Fibroblast of villous mesenchyme (primary cell): ENCODE data around the gene VSIR. TPM values are rescaled to one million over a fixed set of nuclear protein-coding genes. Genes with fewer than 3 reads are reported as not detected.
A peak's percentile ranks its signal among the peaks of the same experiment; 100 is the strongest.

Source experiments
- DNase-seq: peaks from one replicate; pipeline ENCODE4 v3.0.0-alpha.2; 2010; ENCODE audit warnings: low read depth
- H3K4me3 ChIP-seq: 2 replicates; pipeline ENCODE4 v1.5.1; 2011; ENCODE audit warnings: low read depth, mild to moderate bottlenecking, low read length
- total RNA-seq: library from RNA; depleted of rRNA; stranded (reverse); fragments of >200 nt; gene quantifications from 2 replicates; pipeline ENCODE4 v1.2.3, GENCODE V29; 2012
- TF ChIP-seq, protein P1 (sequence below): IDR thresholded peaks from 2 replicates; pipeline ENCODE4 v1.5.1; 2012; ENCODE audit warnings: low read depth, mild to moderate bottlenecking, low read length; ENCODE audit not compliant: insufficient read depth

The VSIR gene
- total RNA-seq, 1 donor = 57.4 TPM

DNA sequence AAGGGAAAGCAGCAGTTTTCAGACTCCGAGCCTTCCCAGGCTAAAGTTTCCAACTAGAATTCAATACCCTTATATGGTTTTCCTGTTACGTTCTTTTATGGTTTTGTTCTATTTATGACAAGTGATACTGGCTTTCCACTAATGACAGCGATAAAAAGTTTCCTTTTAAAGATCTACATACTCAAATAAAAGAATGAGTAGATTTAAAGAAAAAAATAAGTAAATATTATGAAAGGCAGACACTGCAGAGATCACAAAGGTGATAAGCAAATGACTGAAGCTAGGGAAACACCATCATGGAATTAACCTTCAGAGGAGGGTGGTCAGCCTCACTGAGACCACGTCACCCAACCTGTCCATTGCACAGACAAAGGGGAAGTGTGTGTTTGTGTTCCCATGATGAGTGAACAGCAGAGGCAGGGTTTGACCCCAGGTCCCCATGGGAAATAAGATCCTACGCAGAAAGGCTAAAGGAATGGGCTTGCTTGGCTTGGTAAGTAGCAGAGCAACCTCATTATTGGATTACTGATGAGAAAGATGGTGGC lies 4.0 kb downstream of the VSIR start:
- peak; percentile 72 for DNase-seq
- TF ChIP-seq, protein P1, sequence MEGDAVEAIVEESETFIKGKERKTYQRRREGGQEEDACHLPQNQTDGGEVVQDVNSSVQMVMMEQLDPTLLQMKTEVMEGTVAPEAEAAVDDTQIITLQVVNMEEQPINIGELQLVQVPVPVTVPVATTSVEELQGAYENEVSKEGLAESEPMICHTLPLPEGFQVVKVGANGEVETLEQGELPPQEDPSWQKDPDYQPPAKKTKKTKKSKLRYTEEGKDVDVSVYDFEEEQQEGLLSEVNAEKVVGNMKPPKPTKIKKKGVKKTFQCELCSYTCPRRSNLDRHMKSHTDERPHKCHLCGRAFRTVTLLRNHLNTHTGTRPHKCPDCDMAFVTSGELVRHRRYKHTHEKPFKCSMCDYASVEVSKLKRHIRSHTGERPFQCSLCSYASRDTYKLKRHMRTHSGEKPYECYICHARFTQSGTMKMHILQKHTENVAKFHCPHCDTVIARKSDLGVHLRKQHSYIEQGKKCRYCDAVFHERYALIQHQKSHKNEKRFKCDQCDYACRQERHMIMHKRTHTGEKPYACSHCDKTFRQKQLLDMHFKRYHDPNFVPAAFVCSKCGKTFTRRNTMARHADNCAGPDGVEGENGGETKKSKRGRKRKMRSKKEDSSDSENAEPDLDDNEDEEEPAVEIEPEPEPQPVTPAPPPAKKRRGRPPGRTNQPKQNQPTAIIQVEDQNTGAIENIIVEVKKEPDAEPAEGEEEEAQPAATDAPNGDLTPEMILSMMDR = no peak
- peak overlapping the region; percentile 44 for H3K4me3 ChIP-seq

DNA sequence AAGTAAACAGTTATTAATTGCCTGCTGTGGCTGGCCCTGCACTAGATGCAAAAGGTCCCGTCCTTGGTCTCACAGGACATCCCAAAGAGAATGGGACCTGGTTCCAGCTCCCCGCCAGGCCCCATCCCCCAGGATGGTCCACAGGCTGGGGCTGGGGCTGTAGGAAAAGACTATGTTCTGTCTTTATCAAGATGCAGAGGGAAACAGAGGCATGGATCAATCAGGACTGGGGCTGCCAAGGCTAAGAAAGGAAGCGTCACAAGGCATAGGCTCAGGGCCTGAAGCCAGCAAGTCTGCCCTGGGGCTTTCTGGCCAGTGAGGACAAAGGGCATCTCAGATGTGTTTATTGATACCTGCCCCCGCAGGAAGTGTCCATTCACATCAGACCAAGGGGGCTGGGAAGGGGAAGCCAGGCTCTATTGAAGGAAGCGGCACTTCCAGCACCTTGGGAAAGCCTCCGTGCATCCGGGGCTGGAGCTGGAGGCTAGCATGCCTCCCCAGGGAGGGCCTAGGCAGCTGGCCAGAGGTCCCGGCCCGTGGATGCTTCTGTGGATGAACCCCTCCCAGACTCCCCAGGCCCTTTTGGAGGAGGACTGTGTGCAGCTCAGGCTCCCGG lies 5.8 kb downstream of the VSIR start:
- peak; percentile 55 for DNase-seq
- no peak overlapping the region for H3K4me3 ChIP-seq
- TF ChIP-seq, protein P1 = no peak

DNA sequence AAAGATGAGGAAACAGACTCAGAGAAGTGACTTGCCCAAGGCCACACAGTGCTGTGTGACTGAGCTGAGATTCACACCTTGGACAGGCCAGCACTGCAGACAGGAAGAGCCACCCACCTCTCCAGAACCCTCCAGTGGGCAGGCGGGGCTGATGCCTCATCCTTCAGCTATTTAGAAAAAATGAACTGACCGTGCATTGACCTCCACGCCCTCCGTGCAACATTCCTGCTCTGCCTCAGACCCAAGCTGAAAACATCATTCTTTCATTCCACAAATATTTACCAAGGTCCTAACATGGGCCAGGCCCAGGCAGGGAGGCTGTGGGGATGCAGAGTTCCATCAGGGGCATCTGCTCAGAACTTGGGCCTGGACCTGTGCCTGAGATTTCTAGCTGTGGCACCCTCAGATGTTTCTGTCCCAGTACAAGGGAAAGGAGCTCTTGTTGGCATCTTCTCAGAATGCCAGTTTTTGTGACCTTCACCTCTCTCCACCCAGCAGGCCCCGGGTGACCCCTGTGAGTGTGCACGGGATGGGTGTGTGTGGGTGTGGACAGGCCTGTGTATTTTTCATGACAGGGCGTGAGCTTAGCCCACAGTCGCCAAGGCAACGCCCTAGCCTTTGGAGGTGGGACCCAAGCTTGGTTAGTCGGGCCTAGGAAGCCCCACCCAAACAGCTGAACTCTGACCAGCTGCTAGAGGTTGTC lies 6.5 kb downstream of the VSIR start:
- DNase-seq = peak; percentile 94
- TF ChIP-seq, protein P1 = no peak
- H3K4me3 ChIP-seq = no peak overlapping the region

DNA sequence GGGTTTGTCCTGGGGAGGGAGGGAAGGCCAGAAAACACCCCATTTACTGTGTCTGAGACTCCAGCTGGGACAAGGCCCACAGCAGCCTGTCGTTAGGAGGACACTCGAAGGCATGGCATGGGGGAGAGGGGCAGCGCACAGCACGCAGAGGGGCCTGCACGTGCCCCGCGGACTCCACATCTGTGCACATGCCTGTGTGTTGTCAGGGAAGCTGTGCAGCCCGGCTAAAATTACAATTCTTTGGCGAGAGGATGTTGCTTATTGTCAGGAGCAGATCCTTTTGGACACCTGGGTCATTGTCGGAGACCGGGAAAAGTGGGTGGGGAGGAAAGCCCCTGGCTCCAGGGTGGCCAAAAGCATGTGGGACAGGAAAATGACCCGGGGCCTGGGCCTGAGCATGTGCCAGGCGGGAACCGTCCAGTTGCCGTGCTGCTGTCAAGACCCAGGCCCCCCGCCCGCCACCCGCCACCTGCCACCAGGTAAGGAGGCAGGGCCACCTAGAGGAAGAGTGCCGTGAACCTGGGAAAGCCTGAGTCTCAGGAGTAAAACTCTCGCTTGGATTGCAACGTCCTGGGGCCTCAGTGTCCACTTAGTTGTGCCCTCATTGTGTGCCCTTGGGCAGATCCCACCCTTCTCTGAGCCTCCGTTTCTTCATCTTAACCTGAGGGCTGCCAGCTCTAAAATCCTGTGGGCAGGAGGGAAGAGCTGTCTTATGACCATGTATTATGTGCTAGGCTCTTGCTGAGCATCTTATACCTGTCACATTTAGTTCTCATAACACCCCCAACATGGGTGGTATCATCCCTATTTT lies 7.2 kb downstream of the VSIR start:
- TF ChIP-seq, protein P1 = no peak
- H3K4me3 ChIP-seq = no peak overlapping the region
- no peak for DNase-seq

DNA sequence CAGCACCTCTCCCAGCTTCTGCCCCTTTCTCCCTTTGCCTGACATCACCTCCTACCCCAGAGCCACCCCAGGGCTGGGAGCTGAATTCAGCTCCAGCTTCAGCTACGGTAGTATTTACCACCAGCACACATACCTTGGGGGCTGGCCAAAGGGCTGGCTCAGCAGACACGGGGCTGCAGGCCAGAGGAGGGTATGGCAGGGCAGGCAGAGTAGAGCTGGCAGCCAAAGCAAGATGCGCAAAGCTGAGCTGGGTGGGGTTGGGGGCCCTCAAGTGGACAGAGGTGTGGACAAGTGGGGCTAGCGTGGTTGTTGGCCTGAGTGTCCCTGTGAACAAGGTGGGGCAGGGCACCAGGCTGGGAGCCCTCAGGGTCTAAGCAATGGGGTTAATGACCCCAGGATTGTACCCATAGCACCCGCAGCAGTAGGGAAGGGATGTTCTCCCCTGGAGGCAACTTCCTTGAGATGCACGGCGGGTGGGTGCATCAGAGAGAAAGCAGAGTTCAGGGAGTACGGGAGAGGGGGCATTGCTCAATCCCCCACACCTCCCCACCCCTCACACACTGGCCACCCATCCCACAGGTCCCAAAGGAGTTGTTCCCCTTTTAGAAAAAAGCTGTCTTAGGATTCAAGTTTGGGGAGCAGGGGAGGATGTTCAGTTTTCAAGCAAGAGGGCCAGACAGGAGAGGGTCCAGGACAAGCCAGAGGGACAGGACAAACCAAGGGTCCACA lies 8.0 kb downstream of the VSIR start:
- TF ChIP-seq, protein P1 = no peak
- H3K4me3 ChIP-seq = no peak overlapping the region
- peak; percentile 30 for DNase-seq

DNA sequence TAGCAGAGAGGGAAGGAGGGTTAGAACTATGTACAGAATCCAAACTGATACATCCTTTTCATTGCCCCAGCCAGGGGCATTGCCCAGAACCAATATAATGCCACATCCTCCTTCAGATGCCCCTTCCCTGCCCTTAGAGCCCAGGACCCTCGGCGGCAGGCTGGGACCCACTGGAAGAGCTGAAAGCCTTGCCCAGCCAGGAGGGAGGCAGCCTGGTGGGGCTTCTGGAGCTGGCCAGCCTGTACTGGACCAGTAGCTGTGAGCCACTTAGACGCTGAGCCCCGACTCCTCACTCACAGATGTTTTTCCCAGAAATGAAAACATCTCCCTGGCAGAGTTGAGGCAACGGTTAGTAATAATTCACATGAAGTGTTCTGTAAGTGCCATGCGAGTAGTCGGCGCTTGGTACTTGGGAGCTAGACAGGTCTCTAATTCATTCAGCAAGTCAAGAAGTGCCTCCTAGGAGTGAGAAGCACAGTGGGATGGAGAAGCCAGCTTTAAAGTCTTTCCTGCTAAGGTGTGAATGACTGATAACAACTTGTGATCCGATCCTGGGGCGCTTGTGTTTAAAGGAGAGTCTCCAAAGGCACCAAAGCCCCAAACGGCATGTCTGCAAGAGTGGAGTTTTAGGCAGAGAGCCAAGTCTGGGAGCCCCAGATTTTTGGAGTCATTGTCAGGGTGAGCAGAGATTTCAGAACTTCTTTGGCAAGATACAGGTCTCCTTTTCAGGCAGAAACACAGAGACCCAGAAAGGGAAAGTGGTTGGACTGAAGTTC lies 9.8 kb downstream of the VSIR start:
- no peak overlapping the region for H3K4me3 ChIP-seq
- TF ChIP-seq, protein P1 = no peak
- DNase-seq = no peak
